Stomach (tissue), 19 donors: ENCODE data around the gene RNFT1. TPM values are rescaled to one million over a fixed set of nuclear protein-coding genes. Genes with fewer than 3 reads are reported as not detected.
"Not testable (repeated sequence)": the region's sequence is repeated elsewhere in the genome, so short reads cannot be mapped to it uniquely, and the experiment has no call there.

Source experiments
- DNase-seq, 2 donors: peaks; one replicate each; pipeline versions ENCODE4 v3.0.0 to v3.0.0-alpha.2; 2013 to 2019
- H3K27ac ChIP-seq, 5 donors: fragments of 200-600 bp in 4 of 5; sonication (generic) in 4 of 5; one replicate each; pipeline ENCODE4 v1.5.1; 2013 to 2019; ENCODE audit warnings: mild to moderate bottlenecking in 1 of 5, moderate library complexity in 1 of 5
- H3K27me3 ChIP-seq, 3 donors: fragments of 200-600 bp; sonication (generic); one replicate each; pipeline ENCODE4 v1.5.1; 2017 to 2019; ENCODE audit warnings: mixed run types in 1 of 3
- H3K36me3 ChIP-seq, 4 donors: fragments of 200-600 bp; sonication (generic); 1 replicate in 3 of 4; 2 replicates in 1 of 4; pipeline ENCODE4 v1.5.1; 2016 to 2019
- H3K4me1 ChIP-seq, 4 donors: fragments of 200-600 bp; sonication (generic); one replicate each; pipeline ENCODE4 v1.5.1; 2016 to 2019
- H3K4me3 ChIP-seq, 4 donors: fragments of 200-600 bp; sonication (generic) in 3 of 4; one replicate each; pipeline ENCODE4 v1.5.1; 2016 to 2019; ENCODE audit warnings: mild to moderate bottlenecking in 1 of 4
- H3K9me3 ChIP-seq, 4 donors: fragments of 200-600 bp; sonication (generic); one replicate each; pipeline ENCODE4 v1.5.1; 2016 to 2019
- CTCF ChIP-seq, 7 experiments: fragments of 450-650 bp in 4 of 7; fragments of 200-600 bp in 3 of 7; sonication (generic) in 3 of 7; IDR thresholded peaks; one replicate each; pipeline ENCODE4 v1.5.1; 2016 to 2019; ENCODE audit warnings: antibody characterized with exemption in 7 of 7, control low read depth in 2 of 7, mild to moderate bottlenecking in 1 of 7
- EP300 ChIP-seq: sonication (generic); formaldehyde crosslinking; IDR thresholded peaks from one replicate; pipeline ENCODE4 v1.6.1; 2017; ENCODE audit warnings: antibody characterized with exemption
- POLR2A ChIP-seq, 4 donors: fragments of 450-650 bp; IDR thresholded peaks; one replicate each; pipeline ENCODE4 v1.6.1; 2016; ENCODE audit warnings: antibody characterized with exemption in 4 of 4, control low read depth in 2 of 4, mild to moderate bottlenecking in 1 of 4, moderate library complexity in 1 of 4
- POLR2AphosphoS5 ChIP-seq, 3 donors: sonication (generic); formaldehyde crosslinking; IDR thresholded peaks; one replicate each; pipeline ENCODE4 v1.6.1; 2016; ENCODE audit warnings: antibody characterized with exemption in 3 of 3
- WGBS, 5 donors: extraction: QIAGEN DNeasy Blood & Tissue Kit in 3 of 5; methylation state at CpG; one replicate each; pipeline versions ENCODE4 v1.1.5 to v1.1.7; 2013 to 2018; 5-methylcytosine and 5-hydroxymethylcytosine counted together
- intact Hi-C: fragments of 100-400 bp; cut with DNase I; formaldehyde crosslinking; loops from one replicate; pipeline ENCODE4 v1.15.1; 2023; ENCODE audit warnings: low total_unique reads
- long read RNA-seq, 10 donors: transcript quantifications; one replicate each; lab custom pipeline, GENCODE V29; 2026
- polyA plus RNA-seq, 3 donors: library from polyadenylated mRNA; stranded (reverse); fragments of 200-250 nt; gene quantifications; one replicate each; pipeline ENCODE4 v1.2.3, GENCODE V29; 2013
- total RNA-seq, 5 donors: library from RNA; depleted of rRNA; stranded (reverse); fragments of >200 nt; gene quantifications; one replicate each; pipeline versions ENCODE4 v1.1.0 to v1.2.3, GENCODE V29; 2014 to 2016
- donor health status: healthy with polysubstance abuse.
- donor health status: Bipolar disorder and iron deficiency.
- donor health status: healthy.

The RNFT1 gene
- total RNA-seq (10 to 100 TPM in 3 of 5 donors, 1 to 10 TPM in 2; 3.2 to 27.7 (median 14.7) TPM), polyA plus RNA-seq (10 to 100 TPM in 1 of 3 donors, 1 to 10 TPM in 2; 5.3 to 11.3 (median 6.5) TPM)
- long read RNA-seq, donor 1, partial matches to known transcripts = 0 of 3 reads
- long read RNA-seq, donor 1, other reads (novel, unspliced or antisense) = 0 of 3 reads
- long read RNA-seq, donor 2, partial matches to known transcripts = 0 of 6 reads
- long read RNA-seq, donor 2, other reads (novel, unspliced or antisense) = 0 of 6 reads
- long read RNA-seq, donor 3, partial matches to known transcripts = 0 of 2 reads
- long read RNA-seq, donor 3, other reads (novel, unspliced or antisense) = 0 of 2 reads
- long read RNA-seq, donor 4 = 0 reads
- long read RNA-seq, donor 5, partial matches to known transcripts = 0 of 6 reads
- long read RNA-seq, donor 5, other reads (novel, unspliced or antisense) = 0 of 6 reads
- long read RNA-seq, donor 6, transcript RNFT1-201 (9 exons, 2,101 nt) = major isoform, 5 of 22 reads
- long read RNA-seq, donor 6, partial matches to known transcripts = 12 of 22 reads
- long read RNA-seq, donor 6, other reads (novel, unspliced or antisense) = 0 of 22 reads
- long read RNA-seq, donor 7, transcript RNFT1-201 (9 exons, 2,101 nt) = major isoform, 6 of 6 reads
- long read RNA-seq, donor 7, partial matches to known transcripts = 0 of 6 reads
- long read RNA-seq, donor 7, other reads (novel, unspliced or antisense) = 0 of 6 reads
- long read RNA-seq, donor 8, transcript RNFT1-201 (9 exons, 2,101 nt) = major isoform, 5 of 8 reads
- long read RNA-seq, donor 8, partial matches to known transcripts = 0 of 8 reads
- long read RNA-seq, donor 8, other reads (novel, unspliced or antisense) = 0 of 8 reads
- long read RNA-seq, donor 9, partial matches to known transcripts = 0 of 1 reads
- long read RNA-seq, donor 9, other reads (novel, unspliced or antisense) = 0 of 1 reads
- long read RNA-seq, donor 10 = 0 reads

GRCh38 chr17:59964482-59965328 is at the start of gene RNFT1:
TSS of gene RNFT1 (minus strand) at chr17:59964740. CDS start at chr17:59964663, 77 bp downstream.
- intact Hi-C loops = no loop called here
- TF ChIP-seq POLR2AphosphoS5 (IDR thresholded peaks at IDR 0.05) = peak in 2 of 3 donors; percentile 46 to 67
- no peak for TF ChIP-seq CTCF (IDR thresholded peaks at IDR 0.05)
- 2 to 4% (median 2%) methylated on average over 33 to 67 of the region's 67 CpGs for WGBS, 5 donors
- H3K9me3 ChIP-seq = no peaks in the 10 kb centered on the region
- peak within 1 kb of the TSS; percentile 94 to 98 (median 95) for H3K27ac ChIP-seq
- peak; percentile 95 to 96 for DNase-seq
- no peaks in the 10 kb centered on the region for H3K27me3 ChIP-seq
- H3K4me1 ChIP-seq = peaks cover 13 to 31% (median 18%) of the 10 kb centered on the region in 4 donors
- peaks cover 0 to 7% (median 0%) of the 10 kb centered on the region in 4 donors for H3K36me3 ChIP-seq
- peak within 1 kb of the TSS; percentile 72 to 83 (median 82) for H3K4me3 ChIP-seq

GRCh38 chr17:60009326-60009725 is 44.8 kb upstream of the RNFT1 start:
- H3K27ac ChIP-seq, H3K4me1 ChIP-seq, H3K4me3 ChIP-seq, DNase-seq, H3K9me3 ChIP-seq, intact Hi-C loops, H3K27me3 ChIP-seq, H3K36me3 ChIP-seq: not testable (repeated sequence)
- whole genome bisulfite sequencing, 5 donors = 81 to 90% (median 89%) methylated on average over 3 to 6 of the region's 13 CpGs; no CpG with 5 or more reads in 2 of the 5 donors

GRCh38 chr17:60008377-60008776 is 43.8 kb upstream of the RNFT1 start:
- H3K27ac ChIP-seq, H3K4me3 ChIP-seq, H3K4me1 ChIP-seq, H3K27me3 ChIP-seq, DNase-seq, H3K9me3 ChIP-seq, H3K36me3 ChIP-seq, intact Hi-C loops: not testable (repeated sequence)
- WGBS, 5 donors = 41 to 59% methylated on average over 6 to 7 of the region's 16 CpGs; no CpG with 5 or more reads in 3 of the 5 donors

- TF ChIP-seq CTCF (IDR thresholded peaks at IDR 0.05) (no peak), EP300 (no peak), POLR2AphosphoS5 (IDR thresholded peaks at IDR 0.05) (no peak), POLR2A (IDR thresholded peaks at IDR 0.05) (no peak)
- no peaks in the 10 kb centered on the region for H3K9me3 ChIP-seq
- no peaks in the 10 kb centered on the region for H3K36me3 ChIP-seq
- no peaks in the 10 kb centered on the region for H3K27me3 ChIP-seq
- DNase-seq = no peak
- intact Hi-C loops = no loop called here
- H3K4me3 ChIP-seq = no peak overlapping the region
- 91 to 95% (median 95%) methylated on average over 13 of the region's 13 CpGs for WGBS, 5 donors
- no peak overlapping the region for H3K27ac ChIP-seq
- H3K4me1 ChIP-seq = no peaks in the 10 kb centered on the region
These were observed 41.6 kb upstream of the RNFT1 start for GRCh38 chr17:60006160-60006559.

- intact Hi-C loops, H3K4me3 ChIP-seq, H3K36me3 ChIP-seq, H3K9me3 ChIP-seq, H3K4me1 ChIP-seq, H3K27me3 ChIP-seq, H3K27ac ChIP-seq, DNase-seq: not testable (repeated sequence)
- WGBS, 5 donors = 81 to 85% (median 83%) methylated on average over 5 of the region's 5 CpGs
These were observed 40.0 kb upstream of the RNFT1 start for GRCh38 chr17:60004561-60004960.

- intact Hi-C loops, DNase-seq, H3K27me3 ChIP-seq, H3K4me1 ChIP-seq, H3K9me3 ChIP-seq, H3K36me3 ChIP-seq, H3K4me3 ChIP-seq, H3K27ac ChIP-seq: not testable (repeated sequence)
- WGBS, 5 donors = 78 to 91% (median 90%) methylated on average over 3 of the region's 3 CpGs
These were observed 37.9 kb upstream of the RNFT1 start for GRCh38 chr17:60002405-60002804.

GRCh38 chr17:59996608-59997007 is 32.1 kb upstream of the RNFT1 start:
- H3K27ac ChIP-seq, H3K4me1 ChIP-seq, H3K36me3 ChIP-seq, H3K9me3 ChIP-seq, DNase-seq, H3K4me3 ChIP-seq, intact Hi-C loops, H3K27me3 ChIP-seq: not testable (repeated sequence)
- 75 to 87% (median 84%) methylated on average over 2 to 3 of the region's 3 CpGs for WGBS, 5 donors

- intact Hi-C loops, H3K4me3 ChIP-seq, H3K27me3 ChIP-seq, H3K9me3 ChIP-seq, H3K36me3 ChIP-seq, DNase-seq, H3K4me1 ChIP-seq, H3K27ac ChIP-seq: not testable (repeated sequence)
- 93 to 97% (median 94%) methylated on average over 2 to 6 of the region's 6 CpGs for WGBS, 5 donors
These were observed 10.6 kb upstream of the RNFT1 start for GRCh38 chr17:59975166-59975565.
